ENCODE measurements around the gene PCBP3.
"Not testable (repeated sequence)": the region's sequence is repeated elsewhere in the genome, so short reads cannot be mapped to it uniquely, and the experiment has no call there.

Gene PCBP3

DNA sequence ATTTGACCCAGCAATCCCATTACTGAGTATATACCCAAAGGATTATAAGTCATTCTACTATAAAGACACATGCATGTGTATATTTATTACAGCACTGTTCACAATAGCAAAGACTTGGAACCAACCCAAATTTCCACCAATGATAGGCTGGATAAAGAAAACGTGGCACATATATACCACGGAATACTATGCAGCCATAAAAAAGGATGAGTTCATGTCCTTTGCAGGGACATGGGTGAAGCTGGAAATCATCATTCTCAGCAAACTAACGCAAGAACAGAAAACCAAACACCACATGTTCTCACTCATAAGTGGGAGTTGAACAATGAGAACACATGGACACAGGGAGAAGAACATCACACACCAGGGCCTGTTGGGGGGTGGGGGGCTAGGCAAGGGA is 165.1 kb downstream of the PCBP3 start:
- DNase-seq (ENCODE audit: low spot score) = not testable (repeated sequence)

DNA sequence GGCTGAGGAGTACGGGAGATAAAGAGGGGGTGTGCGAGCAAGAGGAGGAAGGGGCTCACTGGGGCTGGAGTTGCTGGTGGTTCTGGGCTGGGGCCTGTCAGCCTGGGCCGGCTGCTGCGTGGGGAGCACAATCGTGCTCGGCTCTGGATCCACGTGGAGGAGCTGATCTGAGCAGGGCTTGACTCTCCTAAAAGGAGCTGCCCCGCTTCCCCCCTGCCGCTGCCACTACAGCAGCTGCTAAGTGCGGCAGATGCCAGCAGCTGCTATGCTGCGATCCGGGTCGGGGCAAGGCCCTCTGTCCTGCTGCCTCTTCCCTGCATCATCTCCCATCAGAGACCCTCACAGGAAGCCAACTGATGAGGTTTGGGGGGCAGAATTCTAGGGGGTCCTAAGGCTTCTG is 165.9 kb downstream of the PCBP3 start:
- no peak for DNase-seq (ENCODE audit: low spot score)

DNA sequence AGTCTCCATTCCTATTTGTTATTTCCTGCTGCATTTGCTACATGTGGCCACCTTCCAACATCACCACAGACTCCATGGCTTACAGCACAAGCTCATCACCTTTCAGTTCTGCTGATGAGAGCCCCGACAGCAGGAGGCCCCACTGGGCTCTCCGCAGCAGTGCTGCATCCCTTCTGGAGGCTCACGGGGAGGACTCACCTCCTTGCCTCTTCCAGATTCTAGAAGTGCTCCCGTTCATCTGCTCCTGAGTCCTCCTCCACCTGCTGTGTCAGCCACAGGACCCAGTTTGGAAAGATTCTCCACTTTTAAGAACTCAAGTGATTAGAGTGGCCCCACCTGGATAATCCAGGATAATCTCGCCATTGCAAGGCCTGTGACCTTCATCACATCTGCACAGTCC is 167.6 kb downstream of the PCBP3 start:
- DNase-seq (ENCODE audit: low spot score) = no peak

GRCh38 chr21:45814210-45814940 is 170.8 kb downstream of the PCBP3 start:
- DNase-seq (ENCODE audit: low spot score) = not testable (repeated sequence)

- DNase-seq (ENCODE audit: low spot score) = not testable (repeated sequence)
Observed at GRCh38 chr21:45815781-45816180, 172.3 kb downstream of the PCBP3 start.

DNA sequence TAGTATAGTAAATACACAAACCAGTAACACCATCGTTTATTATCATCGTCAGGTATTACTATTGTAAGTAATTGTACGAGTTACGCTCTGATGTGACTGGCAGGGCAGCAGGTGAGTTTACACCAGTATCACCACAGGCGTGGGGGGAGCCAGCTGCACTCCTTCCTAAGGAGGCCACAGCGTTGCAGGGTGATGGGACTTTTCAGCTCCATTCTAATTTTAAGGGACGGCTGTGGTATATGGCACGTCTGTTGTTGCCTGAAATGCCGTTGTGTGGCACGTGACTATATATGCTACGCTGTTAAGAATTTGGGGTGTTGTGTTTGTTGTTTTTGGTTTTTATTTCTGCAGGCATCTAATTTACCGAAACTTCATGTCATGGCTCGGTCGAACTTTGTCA is 173.3 kb downstream of the PCBP3 start:
- no peak for DNase-seq (ENCODE audit: low spot score)

DNA sequence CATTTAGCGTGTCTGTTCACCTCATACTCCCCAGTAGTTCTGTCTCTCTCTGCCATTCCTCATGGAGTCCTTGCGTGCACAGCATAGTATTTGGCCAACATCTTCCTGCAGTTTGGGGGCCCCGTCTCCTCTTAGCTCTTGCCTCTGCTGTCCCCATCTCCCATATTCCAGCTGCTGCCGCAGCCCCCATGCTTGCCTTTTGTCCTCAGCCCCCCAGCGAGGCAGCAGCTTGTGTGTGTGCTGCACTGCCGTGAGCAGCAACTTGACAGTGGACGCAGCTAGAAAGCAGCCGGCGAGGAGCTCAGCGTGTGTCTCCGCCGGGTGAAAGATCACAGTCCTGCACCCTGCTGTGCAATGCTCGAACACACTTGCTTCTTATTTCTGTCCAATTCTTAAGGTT is 173.8 kb downstream of the PCBP3 start:
- no peak for DNase-seq (ENCODE audit: low spot score)

- no peak for DNase-seq (ENCODE audit: low spot score)
Observed at GRCh38 chr21:45818276-45818903, 174.9 kb downstream of the PCBP3 start.

DNA sequence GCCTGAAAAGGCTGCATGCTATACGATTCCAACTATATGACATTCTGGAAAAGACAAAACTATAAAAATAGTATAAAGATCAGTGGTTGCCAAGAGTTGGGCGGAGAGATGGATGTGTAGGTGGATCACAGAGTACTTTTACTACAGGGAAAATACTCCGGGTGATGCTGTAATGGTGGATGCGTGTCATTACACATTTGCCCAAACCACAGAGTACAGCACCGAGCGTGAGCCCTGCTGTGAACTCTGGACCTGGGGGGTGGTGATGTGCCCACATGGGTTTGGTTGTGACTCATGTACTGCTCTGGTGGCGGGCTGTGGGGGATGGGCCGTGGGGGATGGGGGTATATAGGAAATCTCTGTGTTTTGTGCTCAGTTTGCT is 175.4 kb downstream of the PCBP3 start:
- DNase-seq (ENCODE audit: low spot score) = no peak

DNA sequence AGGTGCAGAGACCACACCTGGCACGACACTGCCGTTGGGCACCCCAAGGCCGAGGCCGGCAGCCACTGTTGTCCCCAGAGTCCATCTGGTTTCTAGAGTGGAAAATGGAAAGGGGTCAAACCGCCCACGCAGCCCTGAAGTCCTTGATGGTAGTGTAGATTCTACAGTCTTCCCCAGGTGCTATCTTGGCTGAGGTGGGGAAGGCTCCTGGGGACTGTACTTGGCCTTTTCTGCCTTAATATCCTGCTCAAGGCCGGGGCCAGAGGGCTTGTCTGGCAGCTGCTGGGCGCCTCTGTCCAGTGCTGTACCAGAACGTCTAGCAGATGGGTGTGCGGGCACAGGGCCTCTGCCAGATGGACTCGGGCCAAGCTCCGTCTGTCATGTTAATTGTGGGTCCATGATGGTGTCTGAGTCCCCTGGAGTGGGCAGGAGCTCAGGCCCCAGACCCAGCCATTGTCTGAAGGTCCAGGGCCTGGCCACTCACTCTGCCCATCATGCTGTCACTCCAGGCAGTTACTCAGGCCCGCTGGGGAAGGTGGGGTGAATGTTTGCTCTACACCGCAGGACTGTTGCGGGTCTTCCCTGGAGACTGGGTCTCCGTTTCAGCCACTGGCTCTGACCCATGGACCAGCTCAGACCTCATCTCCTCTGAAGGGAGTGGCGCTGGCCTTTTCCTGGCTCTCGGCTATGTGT is 176.1 kb downstream of the PCBP3 start:
- no peak for DNase-seq (ENCODE audit: low spot score)

DNA sequence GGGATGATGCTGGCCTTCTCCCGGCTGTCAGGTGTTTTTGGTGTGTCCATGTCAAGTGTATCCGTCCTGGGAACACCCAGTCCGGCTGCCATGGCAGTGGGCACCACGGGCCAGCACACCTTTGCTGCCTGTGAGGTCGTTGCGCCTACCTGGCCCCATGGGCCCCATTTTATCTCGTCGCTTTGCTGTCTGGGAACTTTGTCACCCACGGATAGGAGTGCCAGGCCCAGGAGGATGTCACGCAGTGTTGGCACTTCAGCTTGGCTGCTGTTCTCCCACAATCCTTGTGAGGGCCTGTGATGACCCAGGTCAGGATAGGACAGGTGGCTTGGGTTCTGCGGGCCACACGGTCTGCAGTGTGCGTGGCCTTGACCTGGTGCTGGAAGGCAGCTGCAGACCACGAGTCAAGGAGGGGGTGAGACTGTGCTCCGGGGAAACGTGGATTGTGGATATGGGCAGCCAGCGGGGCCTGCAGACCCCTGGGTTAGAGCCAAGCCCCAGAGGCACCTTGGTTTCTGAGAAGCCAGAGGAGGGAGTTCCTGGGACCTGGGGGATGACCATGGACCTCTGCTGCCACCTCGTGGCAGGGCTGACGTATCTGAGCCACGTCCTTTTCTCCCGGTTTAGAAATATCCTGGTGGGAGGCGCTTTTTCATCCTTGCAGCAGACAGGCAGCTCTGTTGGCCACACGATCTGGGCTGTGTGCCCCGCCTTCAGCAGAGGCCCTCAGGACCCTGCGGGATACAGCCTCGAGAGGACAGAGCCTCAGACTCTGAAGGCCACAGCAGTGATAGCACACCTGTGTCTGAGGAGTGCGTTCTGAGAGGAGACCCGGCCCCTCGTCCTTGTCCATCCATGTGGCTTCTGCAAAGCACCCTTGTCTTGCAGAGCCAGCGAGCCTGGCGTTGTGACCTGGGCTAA is 176.9 kb downstream of the PCBP3 start:
- DNase-seq (ENCODE audit: low spot score) = peak; percentile 28

GRCh38 chr21:45821315-45821962 is 177.9 kb downstream of the PCBP3 start:
- DNase-seq (ENCODE audit: low spot score) = no peak

- DNase-seq (ENCODE audit: low spot score) = no peak
Observed at GRCh38 chr21:45821998-45822397, 178.5 kb downstream of the PCBP3 start.

DNA sequence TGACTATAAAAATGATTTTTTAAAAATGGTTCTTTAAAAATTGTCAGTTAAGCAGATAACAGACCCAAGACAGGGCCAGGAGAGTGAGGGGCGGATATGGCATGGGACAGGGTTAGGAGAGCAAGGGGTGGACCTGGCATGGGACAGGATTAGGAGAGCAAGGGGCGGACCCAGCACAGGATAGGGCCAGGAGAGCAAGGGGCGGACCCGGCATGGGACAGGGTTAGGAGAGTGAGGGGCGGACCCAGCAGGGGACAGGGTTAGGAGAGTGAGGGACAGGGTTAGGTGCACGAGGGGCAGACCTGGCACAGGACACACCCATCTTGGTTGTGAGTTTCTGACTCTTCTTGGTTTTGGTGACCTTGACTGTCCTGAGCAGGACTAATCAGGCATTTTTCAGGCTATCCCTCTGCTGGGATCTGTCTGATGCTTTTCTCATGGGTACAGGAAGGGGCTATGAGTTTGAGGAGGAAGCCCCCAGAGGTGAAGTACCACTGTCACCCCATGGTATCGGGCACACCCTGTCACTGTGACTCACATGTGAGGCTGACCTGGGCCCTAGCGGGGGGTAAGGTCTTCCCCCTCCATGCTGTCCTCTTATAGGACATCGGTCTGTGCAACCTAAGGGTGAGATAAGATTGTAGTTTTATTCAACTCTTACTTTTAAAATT is 179.0 kb downstream of the PCBP3 start:
- DNase-seq (ENCODE audit: low spot score) = no peak

DNA sequence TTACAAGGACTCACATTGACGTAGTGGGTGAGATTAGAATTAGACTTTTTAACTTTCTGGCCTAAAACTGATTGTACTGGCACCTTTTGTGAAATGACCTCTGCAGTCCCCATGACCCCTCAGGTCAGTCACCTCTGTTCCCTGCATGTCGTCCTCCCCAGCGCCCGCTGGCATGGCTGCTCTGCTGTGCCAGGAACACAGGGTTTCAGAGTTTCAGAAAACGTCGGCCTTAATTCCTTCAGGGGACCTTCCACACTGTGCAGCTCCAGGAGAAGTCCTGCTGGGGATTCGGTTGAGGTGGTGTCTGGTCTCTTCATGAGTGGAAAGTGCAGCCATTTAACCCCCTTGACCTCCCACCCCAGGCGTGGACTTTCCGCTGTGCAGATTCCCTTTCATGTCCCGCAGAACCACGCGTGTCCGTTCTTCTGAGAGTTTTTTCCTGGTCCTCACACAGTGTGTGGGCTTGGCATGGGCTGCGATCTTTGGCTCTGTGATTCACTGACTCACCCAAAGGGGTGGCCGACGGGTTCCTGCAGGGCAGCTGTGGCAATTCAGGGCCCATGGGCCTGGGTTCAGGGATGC is 179.7 kb downstream of the PCBP3 start:
- no peak for DNase-seq (ENCODE audit: low spot score)

- DNase-seq (ENCODE audit: low spot score) = no peak
Observed at GRCh38 chr21:45824546-45825215, 181.2 kb downstream of the PCBP3 start.

GRCh38 chr21:45825219-45825618 is 181.7 kb downstream of the PCBP3 start:
- no peak for DNase-seq (ENCODE audit: low spot score)

- DNase-seq (ENCODE audit: low spot score) = no peak
Observed at GRCh38 chr21:45826676-45827301, 183.3 kb downstream of the PCBP3 start.

DNA sequence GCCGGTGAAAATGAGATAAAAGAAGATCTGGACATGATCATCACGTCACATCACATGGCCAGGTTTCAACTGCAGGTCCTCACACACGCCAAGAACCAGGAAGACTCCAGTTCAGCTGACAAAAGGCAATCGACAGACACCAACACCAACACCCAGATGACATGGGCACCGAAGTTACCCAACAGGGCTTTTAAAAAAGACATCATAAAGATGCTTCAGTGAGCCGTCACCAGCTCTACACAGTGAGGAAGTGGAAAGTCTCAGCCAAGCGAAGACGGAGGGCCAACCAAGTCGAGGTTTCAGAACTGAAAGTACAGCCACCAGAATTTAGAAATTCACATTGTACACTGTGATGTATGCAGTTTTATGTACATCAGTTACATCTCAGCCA is 183.8 kb downstream of the PCBP3 start:
- no peak for DNase-seq (ENCODE audit: low spot score)
